HepG2 (cell line): ENCODE measurements around the gene B4GALT5. TPM values are rescaled to one million over a fixed set of nuclear protein-coding genes. Genes with fewer than 3 reads are reported as not detected.
A peak's percentile ranks its signal among the peaks of the same experiment; 100 is the strongest.

ENCODE experiments used
- GPN1 ChIP-seq: sonication (generic); formaldehyde crosslinking; IDR thresholded peaks from 2 replicates; pipeline ENCODE4 v1.5.1; 2020; ENCODE audit warnings: missing genetic modification reagents, borderline replicate concordance
- HNRNPLL ChIP-seq: fragments of 200-400 bp; formaldehyde crosslinking; IDR thresholded peaks from 2 replicates; pipeline ENCODE4 v1.6.1; 2017; ENCODE audit warnings: mild to moderate bottlenecking, low read depth, low read length; ENCODE audit not compliant: poor library complexity, severe bottlenecking
- MBD4 ChIP-seq: IDR thresholded peaks from 2 replicates; pipeline ENCODE4 v1.6.1; 2012; ENCODE audit warnings: low read length, inconsistent platforms, borderline replicate concordance
- MED8 ChIP-seq: sonication (generic); formaldehyde crosslinking; IDR thresholded peaks from 2 replicates; pipeline ENCODE4 v1.8.1; 2023; ENCODE audit warnings: mild to moderate bottlenecking, missing genetic modification reagents; ENCODE audit not compliant: insufficient replicate concordance
- RBM22 ChIP-seq: fragments of 200-400 bp; formaldehyde crosslinking; optimal IDR thresholded peaks from 2 replicates; pipeline ENCODE3; 2017; ENCODE audit warnings: mild to moderate bottlenecking, low read length, moderate library complexity
- SATB2 ChIP-seq: sonication (generic); formaldehyde crosslinking; IDR thresholded peaks from 2 replicates; pipeline ENCODE4 v1.5.0; 2020; ENCODE audit warnings: missing genetic modification reagents
- SP2 ChIP-seq: sonication (generic); formaldehyde crosslinking; IDR thresholded peaks from 2 replicates; pipeline ENCODE4 v1.5.1; 2020; ENCODE audit warnings: mild to moderate bottlenecking, missing genetic modification reagents
- SRY ChIP-seq: sonication (generic); formaldehyde crosslinking; IDR thresholded peaks from 2 replicates; pipeline ENCODE4 v1.8.0; 2022; ENCODE audit warnings: mild to moderate bottlenecking, missing genetic modification reagents
- TAF15 ChIP-seq: fragments of 200-400 bp; formaldehyde crosslinking; IDR thresholded peaks from one replicate; pipeline ENCODE4 v1.6.1; 2018; ENCODE audit warnings: mild to moderate bottlenecking, low read depth, low read length; ENCODE audit not compliant: poor library complexity, severe bottlenecking
- TMF1 ChIP-seq: sonication (generic); formaldehyde crosslinking; IDR thresholded peaks from 2 replicates; pipeline ENCODE4 v1.8.1; 2022; ENCODE audit warnings: low read depth, missing genetic modification reagents
- XRCC5 ChIP-seq: fragments of 200-400 bp; formaldehyde crosslinking; optimal IDR thresholded peaks from 2 replicates; pipeline ENCODE3; 2017; ENCODE audit warnings: mild to moderate bottlenecking, low read length
- ZMYM3 ChIP-seq: sonication (generic); formaldehyde crosslinking; IDR thresholded peaks from 2 replicates; pipeline ENCODE4 v1.5.1; 2020; ENCODE audit warnings: mild to moderate bottlenecking, missing genetic modification reagents
- ZNF260 ChIP-seq: sonication (generic); formaldehyde crosslinking; IDR thresholded peaks from 2 replicates; pipeline ENCODE4 v1.4.0; 2020; ENCODE audit warnings: missing genetic modification reagents, low read depth, mild to moderate bottlenecking, borderline replicate concordance
- ZNF550 ChIP-seq: sonication (generic); formaldehyde crosslinking; IDR thresholded peaks from 2 replicates; pipeline ENCODE4 v1.4.0; 2020; ENCODE audit warnings: mild to moderate bottlenecking, missing genetic modification reagents, borderline replicate concordance
- ZNF772 ChIP-seq: sonication (generic); formaldehyde crosslinking; IDR thresholded peaks from 2 replicates; pipeline ENCODE4 v1.5.0; 2020; ENCODE audit warnings: mild to moderate bottlenecking, missing genetic modification reagents
- ZNF781 ChIP-seq: sonication (generic); formaldehyde crosslinking; IDR thresholded peaks from 2 replicates; pipeline ENCODE4 v1.5.1; 2020; ENCODE audit warnings: borderline replicate concordance, mild to moderate bottlenecking, missing genetic modification reagents; ENCODE audit errors: not compliant biosample characterization
- ZSCAN22 ChIP-seq: sonication (generic); formaldehyde crosslinking; IDR thresholded peaks from 2 replicates; pipeline ENCODE4 v1.4.0; 2020; ENCODE audit warnings: mild to moderate bottlenecking, missing genetic modification reagents
- polyA plus RNA-seq, 8 experiments: library from polyadenylated mRNA; depleted of rRNA in 3 of 8; stranded (reverse) in 7 of 8; unstranded in 1 of 8; fragments of >200 nt; fragmentation: Illumina TruSeq in 4 of 8; extraction: Trizol in 4 of 8; gene quantifications; 2 replicates each; pipeline versions ENCODE4 v1.2.1 to v1.2.3, GENCODE V29; 2011 to 2016; ENCODE audit warnings: low read depth in 4 of 8, missing spikeins in 1 of 8, mixed read lengths in 1 of 8; ENCODE audit not compliant: insufficient read depth in 1 of 8
- total RNA-seq, 5 experiments: library from RNA; depleted of rRNA; stranded (reverse); fragments of >200 nt; fragmentation: Illumina TruSeq; extraction: Trizol; gene quantifications; 2 replicates each; pipeline ENCODE4 v1.2.3, GENCODE V29; 2016; ENCODE audit warnings: low read depth in 1 of 5
- TF ChIP-seq, protein P1 (sequence below): sonication (generic); formaldehyde crosslinking; IDR thresholded peaks from 2 replicates; pipeline ENCODE4 v1.5.0; 2020; ENCODE audit warnings: mild to moderate bottlenecking, missing genetic modification reagents, moderate library complexity
- TF ChIP-seq, protein P2 (sequence below), 2 experiments: sonication (generic) in 1 of 2; formaldehyde crosslinking in 1 of 2; IDR thresholded peaks; 2 replicates each; pipeline versions ENCODE4 v1.4.0 to v1.6.1; 2018 to 2020; ENCODE audit warnings: missing genetic modification reagents in 2 of 2, borderline replicate concordance in 1 of 2, low read depth in 1 of 2, mild to moderate bottlenecking in 1 of 2, missing biosample characterization in 1 of 2
- TF ChIP-seq, protein P3 (sequence below), 2 experiments: sonication (generic) in 1 of 2; formaldehyde crosslinking in 1 of 2; IDR thresholded peaks; 2 replicates each; pipeline versions ENCODE4 v1.4.0 to v1.6.1; 2016 to 2020; ENCODE audit warnings: borderline replicate concordance in 1 of 2, low read depth in 1 of 2, mild to moderate bottlenecking in 1 of 2, missing genetic modification reagents in 1 of 2

B4GALT5 gene
- total and polyA plus RNA-seq, 2 of the 13 experiments (the other 11 are each of a cell fraction or from before 2014, with no cell fraction given): 27.3 to 30.9 TPM

DNA sequence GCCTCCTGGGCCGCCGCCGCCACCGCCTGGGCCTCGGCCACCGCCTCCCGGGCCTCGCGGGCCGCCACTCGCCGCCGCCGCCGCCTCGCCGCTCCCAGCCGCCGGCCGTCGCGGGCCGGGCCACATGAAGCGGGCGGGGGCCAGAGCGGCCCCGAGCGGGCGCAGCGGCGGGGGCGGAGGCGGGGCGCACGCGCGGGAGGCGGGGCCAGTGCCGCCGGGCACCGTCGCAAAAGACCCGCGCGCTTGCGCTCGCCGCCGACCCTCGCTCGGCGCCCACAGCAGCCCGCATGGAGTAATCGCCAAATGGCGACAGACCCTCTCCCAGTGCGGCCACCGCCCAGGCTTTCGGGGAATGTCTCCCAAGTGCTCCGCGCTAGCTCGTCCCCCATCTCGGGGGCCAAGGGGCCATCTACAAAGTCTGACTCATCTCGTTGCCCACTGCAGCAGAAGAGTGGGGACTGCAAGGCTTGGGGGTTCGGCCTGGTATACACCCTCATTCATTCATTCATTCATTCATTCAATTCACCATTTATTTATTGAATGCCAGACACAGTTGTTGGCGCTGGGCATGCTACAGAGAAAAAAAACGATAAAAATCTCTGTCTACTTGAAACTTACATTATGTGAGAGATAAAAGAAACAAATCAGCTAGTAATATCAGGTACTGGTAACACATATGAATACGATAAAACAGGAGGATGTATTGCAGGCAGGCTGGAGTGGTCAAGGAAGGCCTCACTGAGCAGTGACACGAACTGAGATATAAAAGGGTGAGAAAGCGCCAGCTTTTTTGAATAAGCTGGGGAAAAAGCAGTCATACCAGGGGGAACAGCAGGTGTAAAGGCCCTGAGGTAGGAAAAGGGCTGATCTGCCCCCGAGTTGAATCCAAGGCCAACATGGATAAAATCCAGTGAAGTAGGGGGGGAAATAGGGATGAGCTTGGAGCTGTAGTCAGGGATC, at the start of gene B4GALT5 (continued):
- TF ChIP-seq ZNF781 (CRISPR knock-in tag) (no peak), TAF15 (no peak), ZMYM3 (CRISPR knock-in tag) (peak; percentile 87), GPN1 (CRISPR knock-in tag) (no peak), SRY (CRISPR knock-in tag) (no peak), MBD4 (no peak), ZNF772 (CRISPR knock-in tag) (peak; percentile 62; the same call in 1 of the 2 replicates), MED8 (CRISPR knock-in tag) (no peak), SP2 (CRISPR knock-in tag) (peak; percentile 13; the same call in 1 of the 2 replicates), RBM22 (no peak), ZNF260 (CRISPR knock-in tag) (no peak), ZNF550 (CRISPR knock-in tag) (no peak), HNRNPLL (no peak), SATB2 (CRISPR knock-in tag) (peak; percentile 66; the same call in 1 of the 2 replicates), ZSCAN22 (CRISPR knock-in tag) (no peak), XRCC5 (peak; percentile 83), TMF1 (CRISPR knock-in tag) (no peak; the same call in none of the 2 replicates)
- TF ChIP-seq, protein P1, sequence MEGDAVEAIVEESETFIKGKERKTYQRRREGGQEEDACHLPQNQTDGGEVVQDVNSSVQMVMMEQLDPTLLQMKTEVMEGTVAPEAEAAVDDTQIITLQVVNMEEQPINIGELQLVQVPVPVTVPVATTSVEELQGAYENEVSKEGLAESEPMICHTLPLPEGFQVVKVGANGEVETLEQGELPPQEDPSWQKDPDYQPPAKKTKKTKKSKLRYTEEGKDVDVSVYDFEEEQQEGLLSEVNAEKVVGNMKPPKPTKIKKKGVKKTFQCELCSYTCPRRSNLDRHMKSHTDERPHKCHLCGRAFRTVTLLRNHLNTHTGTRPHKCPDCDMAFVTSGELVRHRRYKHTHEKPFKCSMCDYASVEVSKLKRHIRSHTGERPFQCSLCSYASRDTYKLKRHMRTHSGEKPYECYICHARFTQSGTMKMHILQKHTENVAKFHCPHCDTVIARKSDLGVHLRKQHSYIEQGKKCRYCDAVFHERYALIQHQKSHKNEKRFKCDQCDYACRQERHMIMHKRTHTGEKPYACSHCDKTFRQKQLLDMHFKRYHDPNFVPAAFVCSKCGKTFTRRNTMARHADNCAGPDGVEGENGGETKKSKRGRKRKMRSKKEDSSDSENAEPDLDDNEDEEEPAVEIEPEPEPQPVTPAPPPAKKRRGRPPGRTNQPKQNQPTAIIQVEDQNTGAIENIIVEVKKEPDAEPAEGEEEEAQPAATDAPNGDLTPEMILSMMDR: no peak
- TF ChIP-seq, protein P2, sequence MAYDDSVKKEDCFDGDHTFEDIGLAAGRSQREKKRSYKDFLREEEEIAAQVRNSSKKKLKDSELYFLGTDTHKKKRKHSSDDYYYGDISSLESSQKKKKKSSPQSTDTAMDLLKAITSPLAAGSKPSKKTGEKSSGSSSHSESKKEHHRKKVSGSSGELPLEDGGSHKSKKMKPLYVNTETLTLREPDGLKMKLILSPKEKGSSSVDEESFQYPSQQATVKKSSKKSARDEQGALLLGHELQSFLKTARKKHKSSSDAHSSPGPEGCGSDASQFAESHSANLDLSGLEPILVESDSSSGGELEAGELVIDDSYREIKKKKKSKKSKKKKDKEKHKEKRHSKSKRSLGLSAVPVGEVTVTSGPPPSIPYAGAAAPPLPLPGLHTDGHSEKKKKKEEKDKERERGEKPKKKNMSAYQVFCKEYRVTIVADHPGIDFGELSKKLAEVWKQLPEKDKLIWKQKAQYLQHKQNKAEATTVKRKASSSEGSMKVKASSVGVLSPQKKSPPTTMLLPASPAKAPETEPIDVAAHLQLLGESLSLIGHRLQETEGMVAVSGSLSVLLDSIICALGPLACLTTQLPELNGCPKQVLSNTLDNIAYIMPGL (CRISPR knock-in tag; IDR thresholded peaks at IDR 0.05; ENCODE audit: borderline replicate concordance in 1 of 2, low read depth in 1 of 2): peak; percentile 69 to 85; a peak in 2 of 4 replicates
- TF ChIP-seq, protein P3, sequence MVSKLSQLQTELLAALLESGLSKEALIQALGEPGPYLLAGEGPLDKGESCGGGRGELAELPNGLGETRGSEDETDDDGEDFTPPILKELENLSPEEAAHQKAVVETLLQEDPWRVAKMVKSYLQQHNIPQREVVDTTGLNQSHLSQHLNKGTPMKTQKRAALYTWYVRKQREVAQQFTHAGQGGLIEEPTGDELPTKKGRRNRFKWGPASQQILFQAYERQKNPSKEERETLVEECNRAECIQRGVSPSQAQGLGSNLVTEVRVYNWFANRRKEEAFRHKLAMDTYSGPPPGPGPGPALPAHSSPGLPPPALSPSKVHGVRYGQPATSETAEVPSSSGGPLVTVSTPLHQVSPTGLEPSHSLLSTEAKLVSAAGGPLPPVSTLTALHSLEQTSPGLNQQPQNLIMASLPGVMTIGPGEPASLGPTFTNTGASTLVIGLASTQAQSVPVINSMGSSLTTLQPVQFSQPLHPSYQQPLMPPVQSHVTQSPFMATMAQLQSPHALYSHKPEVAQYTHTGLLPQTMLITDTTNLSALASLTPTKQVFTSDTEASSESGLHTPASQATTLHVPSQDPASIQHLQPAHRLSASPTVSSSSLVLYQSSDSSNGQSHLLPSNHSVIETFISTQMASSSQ (IDR thresholded peaks at IDR 0.05; ENCODE audit: low read depth): no peak
- TF ChIP-seq, protein P3 (CRISPR knock-in tag; IDR thresholded peaks at IDR 0.05; ENCODE audit: borderline replicate concordance): no peak; the same call in 1 of the 2 replicates
